ENCODE measurements around the gene VPS13D. TPM values are rescaled to one million over a fixed set of nuclear protein-coding genes. Genes with fewer than 3 reads are reported as not detected.
A peak's percentile ranks its signal among the peaks of the same experiment; 100 is the strongest.

Gene VPS13D
- polyA plus RNA-seq, 3 donors from 2014 or later, result 4.2 to 9.9 (median 6.6) TPM

DNA sequence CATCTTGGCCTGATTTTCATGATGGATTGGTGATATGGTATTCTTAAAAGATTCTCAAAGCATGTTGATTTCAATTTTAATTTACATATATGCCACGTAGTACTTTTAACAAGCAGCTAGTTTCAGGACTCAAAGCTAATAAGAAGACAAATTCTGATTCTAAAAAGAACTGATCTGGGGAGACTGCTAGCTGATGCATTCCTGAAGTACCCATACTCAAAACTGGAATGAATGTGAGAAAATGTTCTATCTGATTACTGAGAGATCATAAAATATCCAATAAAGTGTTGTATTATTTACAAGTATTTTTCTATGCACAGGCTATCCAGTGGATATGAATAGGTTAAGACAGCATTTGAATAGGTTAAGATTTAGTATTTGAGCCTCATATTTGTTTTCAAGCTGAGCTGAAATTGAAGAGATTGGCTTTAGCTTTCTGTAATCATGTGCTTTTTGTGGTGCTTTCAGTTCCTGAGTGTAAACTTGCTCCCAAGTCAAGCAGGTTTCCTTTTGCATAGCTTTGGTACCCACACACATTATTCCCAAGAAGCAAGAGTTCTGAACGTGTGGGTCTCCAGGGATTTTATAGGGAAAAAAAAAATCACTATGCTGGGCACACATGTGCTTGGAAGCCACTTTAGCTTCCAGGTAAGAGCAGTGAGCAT, 114.1 kb downstream of the VPS13D start:
- Mint-ChIP-seq H3K4me1 (peaks cover 34 to 52% of the 10 kb centered on the region in 2 donors), H3K9me3 (no peaks in the 10 kb centered on the region), H3K4me3 (peak overlapping the region in 1 of 5 donors; percentile 4), H3K27ac (peak overlapping the region in 4 of 6 donors; percentile 8 to 80 (median 70)), H3K27me3 (ENCODE audit: low read depth in 3 of 3) (no peaks in the 10 kb centered on the region), H3K36me3 (peaks cover 25 to 52% (median 31%) of the 10 kb centered on the region in 3 donors)
- no peak for DNase-seq

DNA sequence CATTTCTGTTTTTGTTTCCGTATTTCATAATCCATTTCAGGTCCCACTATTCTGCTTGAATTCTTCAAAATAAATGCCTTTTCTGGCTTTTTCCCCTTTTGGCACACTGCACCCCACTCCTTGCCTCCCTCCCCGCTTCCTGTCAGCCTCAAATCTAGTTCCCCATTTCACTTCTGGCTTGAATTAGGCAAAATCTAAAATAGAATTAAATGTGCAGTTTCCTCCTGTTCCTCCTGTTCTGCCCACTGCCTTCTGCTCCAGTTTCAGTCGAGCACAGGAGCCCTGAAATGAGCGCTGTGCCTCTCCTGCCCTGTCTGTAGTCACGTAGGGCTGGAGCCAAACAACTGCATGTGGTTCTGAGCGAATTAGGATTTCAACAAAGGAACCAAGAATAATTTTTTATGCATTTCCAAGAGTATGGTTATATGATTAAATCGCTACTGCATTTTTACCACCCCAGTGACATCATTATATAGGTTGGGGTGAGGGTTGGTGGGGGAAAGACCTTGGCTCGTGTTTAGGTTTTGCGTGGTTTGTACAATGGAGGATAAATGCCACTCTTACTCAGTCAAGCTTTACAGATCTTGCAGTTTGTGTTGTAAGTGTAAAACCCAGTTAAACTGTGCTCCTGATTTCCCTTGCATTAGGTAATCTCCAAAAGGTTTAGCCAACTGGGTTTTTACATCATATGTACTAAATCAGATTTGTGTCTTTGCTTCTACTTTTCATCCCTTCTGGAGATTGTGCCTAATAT, 114.9 kb downstream of the VPS13D start:
- DNase-seq, result no peak
- peak overlapping the region; percentile 80 to 93 (median 88) for H3K27ac Mint-ChIP-seq
- no peaks in the 10 kb centered on the region for H3K9me3 Mint-ChIP-seq
- peaks cover 32 to 53% (median 40%) of the 10 kb centered on the region in 3 donors for H3K36me3 Mint-ChIP-seq
- H3K4me1 Mint-ChIP-seq, result peaks cover 34 to 52% of the 10 kb centered on the region in 2 donors
- no peaks in the 10 kb centered on the region for H3K27me3 Mint-ChIP-seq (ENCODE audit: low read depth in 3 of 3)
- H3K4me3 Mint-ChIP-seq, result peak overlapping the region; percentile 71 to 82 (median 77)

DNA sequence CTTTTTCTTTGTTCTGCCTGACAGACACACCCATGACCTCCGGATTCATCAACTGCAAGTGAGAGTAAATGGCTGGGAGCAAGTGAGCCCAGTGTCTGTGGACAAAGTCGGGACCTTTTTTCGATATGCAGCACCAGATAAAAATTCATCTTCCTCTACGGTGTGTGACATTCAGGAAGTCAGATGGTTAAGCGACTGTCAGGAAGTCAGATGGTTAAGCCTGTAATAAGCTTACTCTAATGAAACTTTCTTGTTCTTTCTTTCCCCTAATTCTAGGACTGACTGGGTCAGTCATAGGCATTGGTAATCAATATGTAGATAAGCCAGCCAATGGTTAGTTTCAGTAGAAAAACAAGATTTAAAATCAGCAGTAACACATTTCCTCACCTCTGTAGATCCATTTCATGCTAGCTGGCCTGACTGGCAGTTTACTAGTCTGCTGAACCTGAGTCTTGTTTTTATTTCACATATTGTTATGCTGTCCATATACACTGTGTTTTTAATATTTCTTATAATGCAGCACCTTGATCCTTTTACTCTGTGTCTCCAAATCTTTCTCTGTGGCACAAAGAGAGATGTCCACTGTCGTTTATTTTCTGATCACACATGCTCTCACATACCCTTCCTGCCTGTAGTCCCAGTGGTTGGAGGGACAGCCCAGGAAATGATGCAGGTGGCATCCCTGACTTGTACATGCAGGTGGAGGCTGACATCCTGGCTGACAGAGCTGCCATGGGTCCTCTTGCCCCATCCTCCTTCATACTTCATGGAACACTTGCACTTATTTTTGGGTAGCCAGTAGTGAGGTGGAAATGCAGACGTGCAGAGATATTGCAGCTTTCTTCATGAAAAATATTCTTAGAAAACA, 115.8 kb downstream of the VPS13D start:
- Mint-ChIP-seq H3K27me3 (ENCODE audit: low read depth in 3 of 3) (no peaks in the 10 kb centered on the region), H3K27ac (peak overlapping the region; percentile 80 to 93 (median 88)), H3K4me1 (peaks cover 32 to 48% of the 10 kb centered on the region in 2 donors), H3K9me3 (no peaks in the 10 kb centered on the region), H3K36me3 (peaks cover 39 to 55% (median 48%) of the 10 kb centered on the region in 3 donors), H3K4me3 (peak overlapping the region; percentile 71 to 82 (median 77))
- DNase-seq, result peak in 2 of 3 donors; percentile 7 to 10

DNA sequence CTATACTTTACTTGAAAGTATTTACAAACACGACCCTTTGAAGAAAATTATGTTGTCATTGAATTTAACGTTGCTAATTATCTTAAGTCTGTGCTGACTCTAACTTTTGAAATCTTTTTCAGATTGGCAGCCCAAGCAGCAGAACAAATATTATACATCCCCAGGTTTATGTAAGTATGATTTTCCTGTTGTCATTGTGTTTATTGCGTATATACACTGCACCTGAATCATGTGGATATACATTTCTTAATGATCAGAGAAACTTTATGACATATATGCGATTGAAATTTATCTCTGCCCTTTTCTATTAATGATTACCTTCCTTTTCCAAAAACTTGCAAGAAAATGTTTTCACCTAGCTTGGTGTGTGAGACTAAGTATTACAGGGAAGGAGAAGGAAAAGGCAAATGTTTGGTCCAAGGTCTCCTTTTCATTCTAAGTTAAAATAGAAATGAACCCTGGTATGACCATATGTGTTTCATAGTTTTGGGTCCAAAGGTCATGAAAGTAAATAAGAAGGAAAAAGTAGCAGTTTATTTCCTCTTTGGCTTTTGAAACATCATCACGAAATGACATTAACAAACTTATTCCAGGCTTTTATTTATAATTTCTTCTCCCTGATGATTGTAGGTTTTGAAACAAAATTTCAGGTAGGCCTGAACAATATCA, 116.8 kb downstream of the VPS13D start:
- Mint-ChIP-seq H3K4me1 (peaks cover 26 to 38% of the 10 kb centered on the region in 2 donors), H3K4me3 (no peak overlapping the region)
- DNase-seq, result no peak

DNA sequence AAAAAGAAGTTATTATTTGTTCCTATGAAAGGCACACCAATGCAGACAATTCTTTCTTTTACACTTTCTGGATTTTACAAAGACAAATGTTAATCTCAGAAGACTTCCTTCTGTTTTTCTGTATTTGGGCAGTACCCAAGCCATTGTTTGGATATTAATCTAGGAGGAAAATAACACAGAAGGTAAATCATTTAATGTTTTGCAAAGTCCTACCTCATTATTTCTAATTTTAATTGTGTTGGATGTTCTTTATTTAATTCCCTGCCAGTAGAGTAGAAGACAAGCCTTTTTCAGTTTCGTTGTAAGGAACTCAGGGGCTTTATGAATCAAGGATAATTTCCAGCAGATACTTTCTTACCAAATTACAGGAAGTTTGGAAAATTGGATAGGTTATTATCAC, 118.3 kb downstream of the VPS13D start:
- Mint-ChIP-seq H3K9me3 (no peaks in the 10 kb centered on the region), H3K27me3 (ENCODE audit: low read depth in 3 of 3) (no peaks in the 10 kb centered on the region), H3K4me1 (peaks cover 19 to 26% of the 10 kb centered on the region in 2 donors), H3K27ac (no peak overlapping the region), H3K4me3 (no peak overlapping the region), H3K36me3 (peaks cover 36 to 53% (median 49%) of the 10 kb centered on the region in 3 donors)
- DNase-seq, result no peak

More for the DNA sequence above, 116.8 kb downstream of the VPS13D start:
- Mint-ChIP-seq H3K27ac (peak overlapping the region in 3 of 6 donors; percentile 88 to 90 (median 89)), H3K27me3 (ENCODE audit: low read depth in 3 of 3) (no peaks in the 10 kb centered on the region), H3K9me3 (no peaks in the 10 kb centered on the region), H3K36me3 (peaks cover 43 to 61% (median 53%) of the 10 kb centered on the region in 3 donors)

DNA sequence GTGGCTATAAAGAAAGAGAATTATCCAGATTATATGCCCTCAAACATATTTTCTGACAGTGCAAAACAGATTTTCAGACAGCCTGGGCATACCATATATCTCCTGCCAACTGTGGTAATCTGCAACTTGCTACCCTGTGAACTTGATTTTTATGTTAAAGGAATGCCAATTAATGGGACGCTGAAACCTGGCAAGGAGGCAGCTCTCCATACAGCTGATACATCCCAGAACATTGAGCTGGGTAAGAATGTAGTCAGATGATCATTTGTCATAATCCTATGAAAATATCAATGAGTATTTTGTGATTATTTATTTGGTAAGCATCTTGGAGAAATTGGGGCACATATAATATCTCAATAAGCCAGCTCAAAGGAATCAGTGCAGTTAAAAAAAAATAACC, 124.2 kb downstream of the VPS13D start:
- DNase-seq, result no peak
- H3K4me1 Mint-ChIP-seq, result no peaks in the 10 kb centered on the region
- H3K27ac Mint-ChIP-seq, result no peak overlapping the region
- H3K4me3 Mint-ChIP-seq, result no peak overlapping the region
- no peaks in the 10 kb centered on the region for H3K27me3 Mint-ChIP-seq (ENCODE audit: low read depth in 3 of 3)
- H3K9me3 Mint-ChIP-seq, result no peaks in the 10 kb centered on the region
- peaks cover 44 to 62% (median 56%) of the 10 kb centered on the region in 3 donors for H3K36me3 Mint-ChIP-seq

DNA sequence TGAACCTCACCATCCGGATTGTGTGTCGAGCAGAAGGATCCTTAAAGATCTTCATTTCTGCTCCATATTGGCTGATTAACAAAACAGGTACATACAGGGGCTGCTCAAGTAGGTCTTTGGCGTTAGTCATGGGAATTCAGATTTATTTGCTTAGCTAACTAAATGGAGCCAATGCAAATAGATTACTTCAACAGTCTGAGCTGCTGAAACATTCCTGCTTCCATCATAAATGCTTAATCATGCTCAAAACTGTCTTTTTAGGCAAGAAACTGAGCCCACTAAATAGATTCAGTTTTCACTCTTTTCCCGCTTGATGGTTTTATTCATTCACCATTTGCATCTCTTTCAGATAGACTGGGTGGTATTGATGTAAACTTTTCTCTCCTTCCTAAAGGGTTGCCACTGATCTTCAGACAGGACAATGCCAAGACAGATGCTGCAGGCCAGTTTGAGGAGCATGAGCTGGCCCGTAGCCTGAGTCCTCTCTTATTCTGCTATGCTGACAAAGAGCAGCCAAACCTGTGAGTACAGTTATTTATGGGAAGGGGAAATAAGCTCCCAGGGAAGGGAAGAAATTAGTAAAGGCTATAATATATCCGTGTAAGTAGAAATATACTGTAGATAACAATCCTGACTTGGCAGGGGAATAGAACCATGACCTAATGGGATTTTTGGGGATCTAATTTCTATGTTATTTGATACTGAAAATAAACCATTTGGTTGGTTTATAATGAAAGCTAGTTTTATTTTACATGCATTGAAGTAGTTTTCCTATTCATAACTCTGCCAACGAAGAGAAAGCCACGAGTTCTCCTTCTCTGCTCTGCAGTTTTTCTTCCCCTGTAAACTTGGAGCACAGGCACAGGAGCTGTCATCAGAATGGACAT, 126.4 kb downstream of the VPS13D start:
- H3K4me3 Mint-ChIP-seq, result no peak overlapping the region
- no peaks in the 10 kb centered on the region for H3K9me3 Mint-ChIP-seq
- no peaks in the 10 kb centered on the region for H3K4me1 Mint-ChIP-seq
- DNase-seq, result no peak
- no peaks in the 10 kb centered on the region for H3K27me3 Mint-ChIP-seq (ENCODE audit: low read depth in 3 of 3)
- peaks cover 26 to 51% (median 37%) of the 10 kb centered on the region in 3 donors for H3K36me3 Mint-ChIP-seq
- H3K27ac Mint-ChIP-seq, result peak overlapping the region in 1 of 6 donors; percentile 1

DNA sequence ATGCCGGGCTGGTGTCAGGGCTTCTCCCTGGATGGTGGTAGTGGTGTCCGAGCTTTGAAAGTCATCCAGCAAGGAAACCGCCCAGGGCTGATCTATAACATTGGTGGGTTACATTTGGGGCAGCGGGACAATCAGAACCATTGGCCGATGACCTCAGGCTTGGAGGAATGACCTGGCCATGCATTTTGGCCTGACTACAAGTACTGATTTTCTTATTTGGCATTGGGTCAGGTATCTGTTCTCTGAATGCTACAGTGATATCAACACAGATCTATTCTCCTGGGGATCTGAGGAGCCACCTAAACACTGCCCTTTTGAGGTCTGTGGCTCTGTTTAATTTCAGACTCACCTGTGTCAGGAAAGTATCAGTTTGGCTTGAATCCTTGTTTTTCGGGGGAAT, 128.7 kb downstream of the VPS13D start:
- Mint-ChIP-seq H3K27ac (peak overlapping the region in 2 of 6 donors; percentile 4 to 71), H3K27me3 (ENCODE audit: low read depth in 3 of 3) (no peaks in the 10 kb centered on the region), H3K36me3 (peaks cover 28 to 68% (median 38%) of the 10 kb centered on the region in 3 donors)

DNA sequence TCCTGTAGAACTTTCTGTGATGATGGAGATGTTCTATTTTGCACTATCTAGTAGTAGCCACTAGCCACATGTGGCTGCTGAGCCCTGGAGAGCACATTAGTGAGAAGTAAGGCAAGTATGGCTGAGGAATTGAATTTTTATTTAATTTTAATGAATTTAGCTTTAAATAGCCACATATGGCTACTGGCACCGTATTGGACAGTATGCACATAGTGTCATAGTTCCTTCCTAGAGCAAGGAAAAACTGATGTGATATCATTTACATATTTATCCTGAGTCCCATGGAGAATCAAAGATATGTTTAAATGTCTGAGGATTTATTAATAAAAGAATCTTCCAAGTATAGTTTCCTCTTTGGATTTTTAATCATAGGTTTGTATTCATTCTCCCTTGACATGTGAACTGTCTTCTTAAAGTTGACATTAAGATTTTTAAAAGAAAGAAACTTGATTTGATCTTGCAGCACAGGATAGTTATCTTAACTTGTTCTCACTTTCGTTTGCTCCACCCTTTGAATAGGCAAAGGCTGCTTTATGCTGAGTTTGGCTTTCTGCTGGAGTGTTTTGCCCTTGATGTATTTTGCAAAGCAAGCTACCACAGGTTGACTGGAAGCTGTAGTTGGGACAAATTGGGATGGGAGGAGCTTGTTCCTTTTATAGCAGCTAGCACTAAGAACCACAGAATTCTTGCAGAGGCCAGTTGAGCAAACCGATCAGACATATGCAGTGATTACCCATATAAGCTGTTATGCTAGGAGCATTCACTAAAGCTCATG, 129.7 kb downstream of the VPS13D start:
- H3K27me3 Mint-ChIP-seq (ENCODE audit: low read depth in 3 of 3), result no peaks in the 10 kb centered on the region
- no peak for DNase-seq
- peaks cover 0 to 6% of the 10 kb centered on the region in 2 donors for H3K4me1 Mint-ChIP-seq
- H3K36me3 Mint-ChIP-seq, result peaks cover 34 to 71% (median 44%) of the 10 kb centered on the region in 3 donors
- no peaks in the 10 kb centered on the region for H3K9me3 Mint-ChIP-seq
- H3K27ac Mint-ChIP-seq, result peak overlapping the region in 3 of 6 donors; percentile 7 to 52 (median 39)
- H3K4me3 Mint-ChIP-seq, result no peak overlapping the region

More for the DNA sequence above, 128.7 kb downstream of the VPS13D start:
- Mint-ChIP-seq H3K9me3 (no peaks in the 10 kb centered on the region), H3K4me3 (no peak overlapping the region), H3K4me1 (no peaks in the 10 kb centered on the region)
- no peak for DNase-seq

DNA sequence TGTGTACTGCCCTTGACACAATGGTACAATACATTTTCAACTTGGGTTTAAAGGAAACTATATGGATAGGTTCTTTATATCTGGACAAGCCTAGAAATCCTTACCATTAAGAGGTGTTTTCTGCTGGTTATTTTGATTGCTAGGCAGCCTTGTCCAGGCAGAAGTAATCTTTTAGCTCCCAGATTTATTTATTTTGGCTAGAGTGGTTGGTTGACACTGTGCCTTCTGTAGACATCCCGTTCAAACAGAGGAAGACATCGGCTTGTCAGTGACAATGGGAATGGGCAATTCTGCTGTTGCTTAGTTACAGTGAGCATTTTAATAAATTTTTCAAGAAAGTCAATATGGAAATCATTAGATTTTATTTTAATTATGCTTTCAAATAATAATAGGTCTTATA, 138.8 kb downstream of the VPS13D start:
- H3K4me3 Mint-ChIP-seq, result no peak overlapping the region
- H3K4me1 Mint-ChIP-seq, result peaks cover 2 to 11% of the 10 kb centered on the region in 2 donors
- no peaks in the 10 kb centered on the region for H3K9me3 Mint-ChIP-seq
- peaks cover 29 to 54% (median 32%) of the 10 kb centered on the region in 3 donors for H3K36me3 Mint-ChIP-seq
- no peaks in the 10 kb centered on the region for H3K27me3 Mint-ChIP-seq (ENCODE audit: low read depth in 3 of 3)
- no peak for DNase-seq
- no peak overlapping the region for H3K27ac Mint-ChIP-seq

DNA sequence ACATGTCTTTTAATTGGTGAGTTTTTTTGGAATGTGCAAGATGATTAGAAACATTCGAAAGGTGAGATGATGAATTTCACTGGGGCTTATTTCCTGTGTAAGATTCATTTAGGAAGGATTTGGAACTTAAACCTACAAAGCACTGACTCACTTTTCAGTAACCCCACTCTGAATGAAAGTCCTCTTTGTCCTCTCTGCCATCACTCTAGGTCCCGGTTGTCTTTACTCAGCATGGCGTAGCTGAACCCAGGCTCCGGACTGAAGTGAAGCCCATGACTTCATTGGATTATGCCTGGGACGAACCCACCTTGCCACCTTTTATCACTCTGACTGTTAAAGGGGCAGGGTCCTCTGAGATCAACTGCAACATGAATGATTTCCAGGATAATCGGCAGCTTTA, 139.4 kb downstream of the VPS13D start:
- H3K36me3 Mint-ChIP-seq, result peaks cover 29 to 53% (median 34%) of the 10 kb centered on the region in 3 donors
- no peak overlapping the region for H3K4me3 Mint-ChIP-seq
- DNase-seq, result no peak
- H3K4me1 Mint-ChIP-seq, result peaks cover 2 to 8% of the 10 kb centered on the region in 2 donors
- no peaks in the 10 kb centered on the region for H3K9me3 Mint-ChIP-seq
- no peaks in the 10 kb centered on the region for H3K27me3 Mint-ChIP-seq (ENCODE audit: low read depth in 3 of 3)
- no peak overlapping the region for H3K27ac Mint-ChIP-seq
